A673 (cell line): ENCODE results near the gene BRCA1. TPM values are rescaled to one million over a fixed set of nuclear protein-coding genes. Genes with fewer than 3 reads are reported as not detected.
"Not testable (repeated sequence)": the region's sequence is repeated elsewhere in the genome, so short reads cannot be mapped to it uniquely, and the experiment has no call there.

Source experiments
- BruUV-seq: library from RNA; stranded (reverse); fragments of 400-500 nt; replicated peaks from 2 replicates; lab custom pipeline; 2021; lab: Mats Ljungman, UMichigan
- CTCF ChIA-PET: fragments of 300-600 bp; sonication (Branson Sonifier 250); formaldehyde crosslinking; loops from one replicate; lab custom pipeline; 2022; ENCODE audit warnings: antibody characterized with exemption; lab: Charles Lee
- POLR2A ChIA-PET: fragments of 300-600 bp; sonication (Branson Sonifier 250); formaldehyde crosslinking; loops from one replicate; lab custom pipeline; 2022; ENCODE audit warnings: antibody characterized with exemption; ENCODE audit not compliant: low non-redundant PET; lab: Charles Lee
- DNase-seq: peaks from one replicate; pipeline ENCODE4 v3.0.0-alpha.2; 2015; ENCODE audit warnings: low spot score
- H3K27ac ChIP-seq: fragments of 200-600 bp; sonication (generic); 2 replicates; pipeline ENCODE4 v1.5.1; 2016; ENCODE audit warnings: mixed run types, low read depth, mild to moderate bottlenecking, mixed read lengths, antibody characterized with exemption, low read length; ENCODE audit not compliant: poor library complexity, severe bottlenecking
- H3K27me3 ChIP-seq: fragments of 200-600 bp; sonication (generic); replicated peaks from 2 replicates; pipeline ENCODE4 v1.6.1; 2017; ENCODE audit warnings: mixed run types, low read depth, mild to moderate bottlenecking, mixed read lengths, antibody characterized with exemption, low read length; ENCODE audit not compliant: insufficient read depth, poor library complexity
- H3K36me3 ChIP-seq: fragments of 200-600 bp; sonication (generic); 2 replicates; pipeline ENCODE4 v1.6.1; 2016; ENCODE audit warnings: mixed run types, mild to moderate bottlenecking, mixed read lengths, antibody characterized with exemption, low read length; ENCODE audit not compliant: insufficient read depth, poor library complexity, severe bottlenecking
- H3K4me1 ChIP-seq: fragments of 200-600 bp; sonication (generic); 2 replicates; pipeline ENCODE4 v1.6.1; 2017; ENCODE audit warnings: mixed run types, mild to moderate bottlenecking, mixed read lengths, antibody characterized with exemption, low read length; ENCODE audit not compliant: insufficient read depth, poor library complexity, severe bottlenecking
- H3K4me3 ChIP-seq: fragments of 200-600 bp; sonication (generic); 2 replicates; pipeline ENCODE4 v1.5.1; 2016; ENCODE audit warnings: low read depth, mixed run types, mild to moderate bottlenecking, mixed read lengths, low read length; ENCODE audit not compliant: poor library complexity, severe bottlenecking
- H3K9me3 ChIP-seq: fragments of 200-600 bp; sonication (generic); 2 replicates; pipeline ENCODE4 v1.6.1; 2016; ENCODE audit warnings: mixed run types, low read depth, mild to moderate bottlenecking, mixed read lengths, antibody characterized with exemption, low read length; ENCODE audit not compliant: poor library complexity, severe bottlenecking
- CTCF ChIP-seq: fragments of 300-800, 200-600 bp; sonication (generic); conservative IDR thresholded peaks from 2 replicates; pipeline ENCODE4 v1.5.1; 2017; ENCODE audit warnings: low read depth, mild to moderate bottlenecking, antibody characterized with exemption, low read length, moderate library complexity, mixed read lengths
- EZH2 ChIP-seq: fragments of 200-600 bp; sonication (generic); IDR thresholded peaks from 2 replicates; pipeline ENCODE4 v1.6.1; 2017; ENCODE audit warnings: borderline replicate concordance, low read depth, mild to moderate bottlenecking, mixed read lengths, antibody characterized with exemption, low read length; ENCODE audit not compliant: poor library complexity, severe bottlenecking
- intact Hi-C: fragments of 100-400 bp; cut with micrococcal nuclease; formaldehyde crosslinking; loops from one replicate; pipeline ENCODE4 v1.10.0; 2022; ENCODE audit not compliant: unreplicated experiment
- total RNA-seq: library from RNA; stranded (reverse); gene quantifications from 2 replicates; pipeline ENCODE4 v1.2.3, GENCODE V29; 2021

BRCA1 gene
- total RNA-seq, 1 experiment from 2014 or later, result 24.2 TPM

DNA sequence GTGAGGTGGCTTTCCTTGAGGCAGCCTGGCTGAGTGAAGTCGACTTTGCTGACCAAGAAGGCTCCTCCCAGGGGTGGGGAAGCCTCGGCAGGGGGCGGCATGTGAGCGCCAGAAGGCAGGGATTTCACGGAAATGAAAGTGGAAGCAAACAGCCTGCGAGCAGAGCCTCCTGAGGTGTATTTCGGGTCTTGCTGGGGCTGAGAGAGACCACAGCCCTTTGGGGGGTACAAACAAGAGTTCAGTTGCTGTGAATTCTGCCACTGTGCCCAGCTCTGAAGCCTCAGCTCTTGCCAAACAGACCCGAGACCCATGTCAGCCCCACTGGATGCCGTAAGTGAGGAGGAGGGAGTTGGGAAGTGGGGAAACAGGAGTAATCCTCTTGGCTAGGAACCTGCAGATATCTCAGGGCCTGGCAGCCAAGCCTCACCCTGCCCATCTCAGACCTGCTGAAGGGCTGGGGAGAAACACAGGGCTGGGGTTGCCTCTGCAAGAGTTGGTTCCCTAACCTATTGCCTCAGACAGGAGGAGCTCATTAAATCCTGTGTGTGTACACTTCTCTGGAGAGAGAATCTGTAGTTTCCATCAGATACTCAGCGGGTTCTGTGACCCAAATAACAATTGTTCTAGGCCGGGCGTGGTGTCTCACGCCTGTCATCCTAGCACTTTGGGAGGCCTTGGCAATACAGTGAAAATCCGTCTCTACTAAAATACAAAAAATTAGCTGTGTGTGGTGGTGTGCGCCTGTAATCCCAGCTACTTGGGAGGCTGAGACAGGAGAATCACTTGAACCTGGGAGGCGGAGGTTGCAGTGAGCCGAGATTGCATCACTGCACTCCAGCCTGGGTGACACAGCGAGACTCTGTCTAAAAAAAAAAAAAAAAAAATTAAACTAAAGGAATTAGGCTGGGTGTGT lies 118.3 kb downstream of the BRCA1 start, which contains the start of gene IFI35:
Gene IFI35, plus strand, starts transcription at position 146 of the 913 bp plus-strand sequence. Its CDS starts 164 bp downstream, at position 310.
- Histone ChIP-seq H3K9me3 (no peaks in the 10 kb centered on the region), H3K27ac (peak within 1 kb of the TSS; percentile 77), H3K4me3 (peak within 1 kb of the TSS; percentile 50), H3K27me3 (no peaks in the 10 kb centered on the region), H3K36me3 (peaks cover 12% of the 10 kb centered on the region), H3K4me1 (no peaks in the 10 kb centered on the region)
- no TSS peak for BruUV-seq
- ChIA-PET POLR2A (interaction anchor here (1.3 kb wide), 1 partner anchor 9 kb away, joined by 3 read pairs; the partner anchor contains the start of gene RPL27), CTCF (no interaction called here)
- TF ChIP-seq CTCF, result no peak
- no peak for TF ChIP-seq EZH2
- intact Hi-C loops, result no loop called here
- DNase-seq, result peak; percentile 70

DNA sequence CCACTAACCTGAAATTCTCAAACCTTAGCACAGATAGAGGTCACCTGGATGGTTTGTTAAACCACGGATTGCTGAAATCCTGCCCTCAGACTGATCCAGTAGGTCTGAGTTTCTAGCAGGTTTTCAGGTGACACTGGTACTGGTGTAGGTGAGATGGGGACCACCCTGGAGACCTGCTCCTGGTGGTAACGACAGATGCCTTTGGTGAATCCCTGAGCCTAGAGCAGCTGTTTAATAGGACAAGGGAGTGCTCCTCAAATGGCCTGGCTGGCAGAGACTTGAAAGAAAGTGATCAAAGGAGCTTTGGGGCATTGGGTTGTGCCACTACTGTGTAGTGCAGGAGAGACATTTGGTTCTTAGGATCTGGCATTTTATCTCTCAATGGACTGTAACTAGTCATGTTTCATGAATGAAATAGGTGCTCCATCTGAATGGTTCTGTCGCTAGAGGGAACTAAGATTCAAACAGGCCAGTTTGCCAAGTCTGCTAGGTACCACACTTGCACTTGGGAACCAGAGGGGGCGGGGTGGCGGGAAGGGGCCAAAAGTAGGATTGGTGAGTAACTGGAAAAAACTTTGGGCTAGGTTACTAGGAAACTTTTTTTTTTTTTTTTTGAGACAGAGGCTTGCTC lies 121.5 kb downstream of the BRCA1 start:
- ChIA-PET CTCF (interaction anchor here (0.7 kb wide), 1 partner anchor 331 kb away, joined by 4 read pairs; no protein-coding TSS in a partner anchor), POLR2A (no interaction called here)
- Histone ChIP-seq H3K27ac (no peak overlapping the region), H3K4me3 (no peak overlapping the region), H3K4me1 (peaks cover 6% of the 10 kb centered on the region), H3K27me3 (no peaks in the 10 kb centered on the region), H3K36me3 (peaks cover 33% of the 10 kb centered on the region), H3K9me3 (no peaks in the 10 kb centered on the region)
- no peak for DNase-seq
- BruUV-seq, result no TSS peak
- TF ChIP-seq CTCF (no peak), EZH2 (no peak)
- intact Hi-C loops, result no loop called here

DNA sequence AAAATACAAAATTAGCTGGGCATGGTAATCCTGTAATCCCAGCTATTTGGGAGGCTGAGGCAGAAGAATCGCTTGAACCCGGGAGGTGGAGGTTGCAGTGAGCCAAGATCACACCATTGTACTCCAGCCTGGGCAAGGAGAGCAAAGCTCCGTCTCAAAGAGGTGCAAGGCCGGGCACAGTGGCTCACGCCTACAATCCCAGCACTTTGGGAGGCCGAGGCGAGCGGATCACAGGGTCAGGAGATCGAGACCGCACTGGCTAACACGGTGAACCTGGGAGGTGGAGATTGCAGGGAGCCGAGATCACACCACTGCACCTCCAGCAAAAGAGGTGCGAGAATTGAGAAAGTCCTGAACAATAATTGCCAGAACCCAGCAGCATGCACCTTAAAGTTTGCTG lies 124.3 kb downstream of the BRCA1 start:
- intact Hi-C loops, BruUV-seq, H3K9me3 ChIP-seq, H3K4me3 ChIP-seq, DNase-seq, H3K27me3 ChIP-seq, CTCF ChIA-PET, POLR2A ChIA-PET, H3K4me1 ChIP-seq: not testable (repeated sequence)
- H3K27ac ChIP-seq, result peak overlapping the region; percentile 23
- peaks cover 33% of the 10 kb centered on the region for H3K36me3 ChIP-seq
